Ascending aorta (tissue), 2 donors: ENCODE results near the gene SERINC3. TPM values are rescaled to one million over a fixed set of nuclear protein-coding genes. Genes with fewer than 3 reads are reported as not detected.
A peak's percentile ranks its signal among the peaks of the same experiment; 100 is the strongest.

Experiments
- DNase-seq, 2 donors: peaks; one replicate each; pipeline ENCODE4 v3.0.0-alpha.2; 2019; ENCODE audit warnings: low spot score in 2 of 2
- H3K27ac ChIP-seq, 2 donors: fragments of 200-600 bp; sonication (generic); one replicate each; pipeline ENCODE4 v1.5.1; 2016 to 2017; ENCODE audit warnings: mild to moderate bottlenecking in 1 of 2
- H3K27me3 ChIP-seq: fragments of 200-600 bp; sonication (generic); one replicate; pipeline ENCODE4 v1.5.1; 2017
- H3K36me3 ChIP-seq, 2 donors: fragments of 200-600 bp; sonication (generic); one replicate each; pipeline ENCODE4 v1.5.1; 2016
- H3K4me1 ChIP-seq, 2 donors: fragments of 200-600 bp; sonication (generic); one replicate each; pipeline ENCODE4 v1.5.1; 2016 to 2017; ENCODE audit warnings: mild to moderate bottlenecking in 1 of 2
- H3K4me3 ChIP-seq, 2 donors: fragments of 200-600 bp; sonication (generic); one replicate each; pipeline ENCODE4 v1.5.1; 2016 to 2017; ENCODE audit warnings: mild to moderate bottlenecking in 1 of 2
- H3K9me3 ChIP-seq, 2 donors: fragments of 200-600 bp; sonication (generic); one replicate each; pipeline ENCODE4 v1.5.1; 2016
- intact Hi-C: fragments of 100-400 bp; cut with DNase I; formaldehyde crosslinking; loops from one replicate; pipeline ENCODE4 v1.15.1; 2023
- total RNA-seq: library from RNA; depleted of rRNA; stranded (reverse); fragments of >200 nt; gene quantifications from one replicate; pipeline ENCODE4 v1.1.0, GENCODE V29; 2016
- TF ChIP-seq, protein P1 (sequence below), 3 experiments: fragments of 200-600 bp in 2 of 3; fragments of 450-650 bp in 1 of 3; sonication (generic) in 2 of 3; IDR thresholded peaks; one replicate each; pipeline ENCODE4 v1.5.1; 2016 to 2019; ENCODE audit warnings: antibody characterized with exemption in 3 of 3, mild to moderate bottlenecking in 1 of 3, moderate library complexity in 1 of 3

The SERINC3 gene
- total RNA-seq, 1 donor from 2014 or later, result 78.1 TPM

DNA sequence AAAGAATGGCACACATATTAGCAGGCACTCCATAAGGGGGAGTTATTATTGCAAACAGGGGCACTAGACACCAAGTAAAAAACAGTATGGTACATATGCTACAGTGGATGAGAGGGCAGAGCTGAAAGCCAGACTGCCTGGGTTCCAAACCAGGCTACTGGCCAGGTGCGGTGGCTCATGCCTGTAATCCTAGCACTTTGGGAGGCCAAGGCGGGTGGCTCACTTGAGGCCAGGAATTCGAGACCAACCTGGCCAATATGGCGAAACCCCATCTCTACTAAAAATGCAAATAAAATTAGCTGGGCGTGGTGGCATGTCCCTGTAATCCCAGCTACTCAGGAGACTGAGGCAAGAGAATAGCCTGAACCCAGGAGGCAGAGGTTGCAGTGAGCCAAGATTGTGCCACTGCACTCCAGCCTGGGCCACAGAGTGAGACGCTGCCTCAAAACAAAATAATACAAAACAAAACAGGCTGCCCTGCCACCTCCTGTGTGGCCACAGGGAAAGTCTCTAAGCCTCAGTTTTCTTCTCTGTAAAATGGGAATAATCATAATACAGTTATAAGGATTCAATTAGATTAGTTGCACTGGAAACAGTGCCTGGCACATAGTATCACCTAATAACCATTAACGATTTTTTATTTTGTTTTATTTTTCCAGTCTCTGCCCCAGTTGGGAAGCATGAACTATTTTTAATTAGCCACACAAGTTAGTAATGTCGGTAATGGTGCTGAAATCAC is 53.7 kb downstream of the SERINC3 start:
- Histone ChIP-seq H3K4me3 (no peak overlapping the region), H3K9me3 (no peaks in the 10 kb centered on the region), H3K36me3 (no peaks in the 10 kb centered on the region), H3K27ac (no peak overlapping the region), H3K27me3 (no peaks in the 10 kb centered on the region), H3K4me1 (no peaks in the 10 kb centered on the region)
- no peak for DNase-seq
- TF ChIP-seq, protein P1, sequence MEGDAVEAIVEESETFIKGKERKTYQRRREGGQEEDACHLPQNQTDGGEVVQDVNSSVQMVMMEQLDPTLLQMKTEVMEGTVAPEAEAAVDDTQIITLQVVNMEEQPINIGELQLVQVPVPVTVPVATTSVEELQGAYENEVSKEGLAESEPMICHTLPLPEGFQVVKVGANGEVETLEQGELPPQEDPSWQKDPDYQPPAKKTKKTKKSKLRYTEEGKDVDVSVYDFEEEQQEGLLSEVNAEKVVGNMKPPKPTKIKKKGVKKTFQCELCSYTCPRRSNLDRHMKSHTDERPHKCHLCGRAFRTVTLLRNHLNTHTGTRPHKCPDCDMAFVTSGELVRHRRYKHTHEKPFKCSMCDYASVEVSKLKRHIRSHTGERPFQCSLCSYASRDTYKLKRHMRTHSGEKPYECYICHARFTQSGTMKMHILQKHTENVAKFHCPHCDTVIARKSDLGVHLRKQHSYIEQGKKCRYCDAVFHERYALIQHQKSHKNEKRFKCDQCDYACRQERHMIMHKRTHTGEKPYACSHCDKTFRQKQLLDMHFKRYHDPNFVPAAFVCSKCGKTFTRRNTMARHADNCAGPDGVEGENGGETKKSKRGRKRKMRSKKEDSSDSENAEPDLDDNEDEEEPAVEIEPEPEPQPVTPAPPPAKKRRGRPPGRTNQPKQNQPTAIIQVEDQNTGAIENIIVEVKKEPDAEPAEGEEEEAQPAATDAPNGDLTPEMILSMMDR (IDR thresholded peaks at IDR 0.05), result no peak
- intact Hi-C loops, result no loop called here

GRCh38 chr20:44467289-44467883 is 54.5 kb downstream of the SERINC3 start:
- H3K27ac ChIP-seq, result no peak overlapping the region
- no peaks in the 10 kb centered on the region for H3K4me1 ChIP-seq
- no peaks in the 10 kb centered on the region for H3K9me3 ChIP-seq
- H3K27me3 ChIP-seq, result no peaks in the 10 kb centered on the region
- H3K4me3 ChIP-seq, result no peak overlapping the region
- H3K36me3 ChIP-seq, result no peaks in the 10 kb centered on the region
- TF ChIP-seq, protein P1 (IDR thresholded peaks at IDR 0.05), result no peak
- peak in 1 of 2 donors; percentile 69 for DNase-seq
- intact Hi-C loops, result no loop called here

- H3K4me1 ChIP-seq, result no peaks in the 10 kb centered on the region
- H3K9me3 ChIP-seq, result no peaks in the 10 kb centered on the region
- no peaks in the 10 kb centered on the region for H3K27me3 ChIP-seq
- no peak overlapping the region for H3K27ac ChIP-seq
- no peaks in the 10 kb centered on the region for H3K36me3 ChIP-seq
- TF ChIP-seq, protein P1 (IDR thresholded peaks at IDR 0.05), result no peak
- intact Hi-C loops, result no loop called here
- no peak for DNase-seq
- no peak overlapping the region for H3K4me3 ChIP-seq
Measured at GRCh38 chr20:44465001-44465560, 56.8 kb downstream of the SERINC3 start.

DNA sequence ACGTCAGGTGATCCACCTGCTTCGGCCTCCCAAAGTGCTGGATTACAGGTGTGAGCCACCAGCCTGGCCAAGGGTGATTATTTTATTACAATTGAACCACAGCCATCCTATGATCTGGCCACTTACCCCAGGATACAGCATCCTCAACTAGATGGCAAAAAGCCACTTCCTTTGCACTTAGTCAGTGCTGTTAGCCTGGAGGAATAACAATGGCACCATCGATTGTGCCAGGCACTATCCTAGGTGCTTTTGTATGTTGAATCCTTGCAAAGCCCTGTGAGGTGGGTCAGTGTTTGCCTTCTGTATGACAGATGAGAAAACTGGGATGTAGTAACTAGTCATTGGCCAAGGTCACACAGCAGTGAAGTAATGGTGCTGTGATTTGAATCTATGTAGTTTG is 57.4 kb downstream of the SERINC3 start:
- TF ChIP-seq, protein P1 (IDR thresholded peaks at IDR 0.05), result no peak
- Histone ChIP-seq H3K4me1 (no peaks in the 10 kb centered on the region), H3K9me3 (no peaks in the 10 kb centered on the region), H3K36me3 (no peaks in the 10 kb centered on the region), H3K27ac (no peak overlapping the region), H3K4me3 (no peak overlapping the region), H3K27me3 (no peaks in the 10 kb centered on the region)
- intact Hi-C loops, result no loop called here
- no peak for DNase-seq

DNA sequence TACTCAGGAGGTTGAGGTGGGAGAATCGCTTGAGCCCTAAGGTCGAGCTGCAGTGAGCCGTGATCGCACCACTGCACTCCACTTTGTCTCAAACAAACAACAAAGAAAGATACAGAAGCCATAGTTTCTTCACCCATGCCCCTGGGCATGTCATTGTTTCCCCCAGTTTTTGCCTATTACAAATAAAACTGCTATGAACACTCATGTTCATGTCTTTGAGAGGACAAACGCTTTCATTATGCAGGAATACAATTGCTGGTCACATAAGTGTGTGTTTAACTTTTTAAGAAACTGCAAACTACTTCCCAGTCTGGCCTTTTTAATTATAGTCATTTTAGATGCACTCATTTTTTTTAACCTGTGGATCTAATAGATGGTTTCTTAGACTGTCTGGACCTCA is 58.4 kb downstream of the SERINC3 start:
- H3K9me3 ChIP-seq, result no peaks in the 10 kb centered on the region
- H3K27ac ChIP-seq, result no peak overlapping the region
- intact Hi-C loops, result no loop called here
- no peaks in the 10 kb centered on the region for H3K4me1 ChIP-seq
- H3K4me3 ChIP-seq, result no peak overlapping the region
- DNase-seq, result no peak
- no peaks in the 10 kb centered on the region for H3K27me3 ChIP-seq
- TF ChIP-seq, protein P1 (IDR thresholded peaks at IDR 0.05), result no peak
- H3K36me3 ChIP-seq, result no peaks in the 10 kb centered on the region
